ENCODE measurements around the gene ZNF552. TPM values are rescaled to one million over a fixed set of nuclear protein-coding genes. Genes with fewer than 3 reads are reported as not detected.
"Not testable (repeated sequence)": the region's sequence is repeated elsewhere in the genome, so short reads cannot be mapped to it uniquely, and the experiment has no call there.

The ZNF552 gene
- total RNA-seq, 1 donor from 2014 or later, result 9.2 TPM

DNA sequence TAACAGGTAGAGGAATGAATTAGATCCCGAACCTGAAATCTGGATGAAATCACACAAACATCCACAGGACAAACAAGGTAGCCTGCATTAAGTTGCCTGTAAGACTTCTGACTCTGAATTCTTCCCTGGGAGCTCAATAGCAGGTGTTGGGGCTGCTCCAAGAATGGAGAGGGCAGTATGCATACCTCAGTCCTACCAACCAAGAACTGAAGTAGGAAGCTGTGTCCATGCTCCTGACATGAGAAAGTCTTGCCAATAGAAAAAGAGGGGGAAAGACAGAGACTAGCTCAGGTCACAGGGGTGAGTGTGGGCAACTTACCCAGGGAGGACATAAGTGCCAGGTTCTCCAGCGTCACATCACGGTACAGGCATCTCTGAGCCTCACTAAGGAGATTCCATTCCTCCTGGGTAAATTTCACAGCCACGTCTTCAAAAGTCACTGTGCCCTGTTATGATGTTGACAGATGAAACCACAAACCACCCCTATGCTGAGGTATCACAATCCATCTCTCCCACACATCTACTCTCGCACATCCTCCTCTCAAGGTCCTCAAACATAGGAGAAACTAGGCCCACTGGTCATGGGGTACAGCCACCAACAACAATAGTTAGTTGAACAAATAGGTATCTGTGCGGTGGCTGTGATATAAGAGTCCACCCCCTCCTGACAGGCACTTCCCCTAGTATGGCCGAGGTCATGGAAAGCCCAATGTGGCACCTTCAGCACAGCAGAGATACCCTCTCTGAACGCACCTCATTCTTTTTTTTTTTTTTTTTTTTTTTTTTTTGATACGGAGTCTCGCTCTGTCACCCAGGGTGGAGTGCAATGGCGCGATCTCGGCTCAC is 1.5 kb downstream of the ZNF552 start:
- Mint-ChIP-seq H3K36me3 (ENCODE audit: low read depth) (peaks cover 38% of the 10 kb centered on the region), H3K4me3 (peak overlapping the region; percentile 96), H3K4me1 (peaks cover 35% of the 10 kb centered on the region), H3K27ac (peak overlapping the region; percentile 86)
- peak; percentile 59 for DNase-seq
- intact Hi-C loops (cut with micrococcal nuclease), result loop anchor here (10.0 kb wide), 2 partner anchors 238 to 372 kb away; partner anchors contain the start of genes ZNF274 and ZNF416
- not testable (repeated sequence) for H3K27me3 Mint-ChIP-seq, H3K9me3 Mint-ChIP-seq

DNA sequence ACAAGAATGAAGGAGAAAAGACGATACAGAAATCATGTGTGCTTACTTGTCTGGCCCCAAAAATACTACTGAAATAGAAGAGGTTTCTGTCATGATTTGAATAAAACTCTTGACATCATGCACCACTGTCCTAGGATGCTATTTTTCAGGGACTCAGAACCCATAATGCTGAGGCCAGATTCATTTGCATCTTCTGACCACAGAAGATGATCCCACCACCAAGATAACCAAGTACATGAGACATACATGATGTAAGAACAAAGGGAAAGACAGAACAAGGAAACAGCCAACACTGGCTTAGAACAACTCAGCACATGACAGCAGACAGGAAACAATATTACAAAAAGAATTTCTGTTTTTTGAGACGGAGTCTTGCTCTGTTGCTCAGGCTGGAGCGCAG is 2.5 kb downstream of the ZNF552 start:
- intact Hi-C loops (cut with micrococcal nuclease), result loop anchor here (10.0 kb wide), 2 partner anchors 237 to 373 kb away; partner anchors contain the start of genes ZNF274 and ZNF416
- Mint-ChIP-seq H3K27me3 (no peaks in the 10 kb centered on the region), H3K36me3 (ENCODE audit: low read depth) (peaks cover 46% of the 10 kb centered on the region), H3K9me3 (no peaks in the 10 kb centered on the region), H3K27ac (peak overlapping the region; percentile 86), H3K4me1 (peaks cover 33% of the 10 kb centered on the region), H3K4me3 (peak overlapping the region; percentile 96)
- no peak for DNase-seq

DNA sequence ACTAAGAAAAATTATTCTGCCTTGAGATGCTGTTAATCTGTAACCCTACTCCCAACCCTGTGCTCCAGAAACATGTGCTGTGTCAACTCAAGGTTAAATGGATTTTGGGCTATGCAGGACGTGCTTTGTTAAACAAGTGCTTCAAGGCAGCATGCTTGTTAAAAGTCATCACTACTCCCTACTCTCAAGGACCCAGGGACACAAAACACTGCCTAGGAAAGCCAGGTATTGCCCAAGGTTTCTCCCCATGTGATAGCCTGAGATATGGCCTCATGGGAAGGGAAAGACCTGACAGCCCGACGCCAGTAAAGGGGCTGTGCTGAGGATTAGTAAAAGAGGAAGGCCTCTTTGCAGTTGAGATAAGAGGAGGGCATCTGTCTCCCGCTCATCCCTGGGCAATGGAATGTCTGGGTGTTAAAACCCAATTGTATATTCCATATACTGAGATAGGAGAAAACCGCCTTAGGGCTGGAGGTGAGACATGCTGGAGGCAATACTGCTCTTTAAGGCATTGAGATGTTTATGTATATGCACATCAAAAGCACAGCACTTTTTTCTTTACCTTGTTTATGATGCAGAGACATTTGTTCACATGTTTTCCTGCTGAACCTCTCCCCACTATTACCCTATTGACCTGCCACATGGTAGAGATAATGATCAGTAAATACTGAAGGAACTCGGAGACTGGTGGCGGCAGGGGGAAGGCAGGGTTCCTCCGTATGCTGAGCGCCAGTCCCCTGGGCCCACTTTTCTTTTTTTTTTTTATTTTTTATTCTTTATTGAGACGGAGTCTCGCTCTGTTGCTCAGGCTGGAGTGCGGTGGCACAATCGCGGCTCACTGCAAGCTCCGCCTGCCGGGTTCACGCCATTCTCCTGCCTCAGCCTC is 4.1 kb downstream of the ZNF552 start:
- H3K27me3 Mint-ChIP-seq, H3K9me3 Mint-ChIP-seq, H3K27ac Mint-ChIP-seq, DNase-seq, H3K4me3 Mint-ChIP-seq: not testable (repeated sequence)
- Mint-ChIP-seq H3K4me1 (peaks cover 27% of the 10 kb centered on the region), H3K36me3 (ENCODE audit: low read depth) (peaks cover 57% of the 10 kb centered on the region)
- intact Hi-C loops (cut with micrococcal nuclease), result loop anchor here (10.0 kb wide), 2 partner anchors 236 to 374 kb away; partner anchors contain the start of genes ZNF274 and ZNF416

DNA sequence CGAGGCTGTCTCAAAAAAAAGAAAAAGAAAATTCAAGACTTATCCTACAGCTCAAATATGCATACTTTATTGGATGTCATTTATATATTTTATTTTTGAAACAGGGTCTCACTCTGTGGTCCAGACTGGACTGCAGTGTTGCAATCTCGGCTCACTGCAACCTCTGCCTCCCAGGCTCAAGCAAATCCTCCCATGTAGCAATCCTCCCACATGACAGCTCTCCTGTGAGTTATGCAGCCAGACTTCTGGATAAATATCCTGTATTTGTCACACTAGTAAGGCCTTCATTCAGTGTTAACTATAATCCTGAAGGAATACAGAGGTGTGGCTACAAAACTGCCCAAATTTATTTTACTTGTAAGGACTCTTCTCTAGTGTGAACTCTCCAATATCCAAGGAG is 7.2 kb downstream of the ZNF552 start:
- H3K36me3 Mint-ChIP-seq (ENCODE audit: low read depth), result peaks cover 66% of the 10 kb centered on the region
- no peak overlapping the region for H3K4me3 Mint-ChIP-seq
- intact Hi-C loops (cut with micrococcal nuclease), result no loop called here
- H3K9me3 Mint-ChIP-seq, result no peaks in the 10 kb centered on the region
- peaks cover 15% of the 10 kb centered on the region for H3K4me1 Mint-ChIP-seq
- H3K27ac Mint-ChIP-seq, result no peak overlapping the region
- no peak for DNase-seq
- H3K27me3 Mint-ChIP-seq, result no peaks in the 10 kb centered on the region

DNA sequence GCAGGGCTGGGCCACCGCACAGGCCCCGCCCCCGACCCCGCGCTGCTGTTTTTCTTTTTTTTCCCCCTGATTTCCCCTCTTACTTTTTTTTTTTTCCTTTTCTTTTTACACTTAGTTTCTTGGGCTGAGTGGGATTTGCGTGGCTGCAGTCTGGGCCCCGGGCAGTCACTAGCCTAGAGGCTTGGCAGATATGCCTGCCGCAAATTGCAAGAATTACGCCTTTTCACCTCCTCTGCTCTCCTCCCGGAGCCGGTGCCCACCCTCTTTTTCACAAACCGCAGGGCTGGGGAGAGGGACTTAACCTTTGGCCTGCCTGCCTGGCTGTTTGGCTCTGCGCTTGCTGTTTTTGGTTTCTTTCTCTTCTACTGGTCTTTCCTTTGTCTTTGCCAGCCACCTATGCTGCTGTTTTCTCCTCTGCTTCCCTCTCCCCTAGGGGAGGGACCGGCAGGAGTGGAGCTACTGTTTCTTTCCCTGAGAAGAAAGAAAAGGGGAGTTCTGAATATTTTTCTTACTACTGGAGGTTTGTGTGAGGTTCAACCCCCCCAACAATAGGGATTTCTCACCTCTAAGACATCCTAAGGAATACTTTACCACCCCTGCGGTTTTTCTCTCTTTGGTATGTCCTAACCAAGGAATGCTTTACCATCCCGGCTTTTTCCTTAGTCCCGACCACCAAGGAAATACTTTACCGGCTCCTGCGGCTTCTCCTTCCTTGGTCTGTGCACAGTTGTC is 11.0 kb downstream of the ZNF552 start:
- intact Hi-C loops (cut with micrococcal nuclease), result no loop called here
- no peak for DNase-seq
- Mint-ChIP-seq H3K36me3 (ENCODE audit: low read depth) (peaks cover 61% of the 10 kb centered on the region), H3K4me1 (peaks cover 12% of the 10 kb centered on the region), H3K9me3 (peaks cover 5% of the 10 kb centered on the region), H3K27me3 (no peaks in the 10 kb centered on the region), H3K27ac (no peak overlapping the region), H3K4me3 (peak overlapping the region; percentile 55)

DNA sequence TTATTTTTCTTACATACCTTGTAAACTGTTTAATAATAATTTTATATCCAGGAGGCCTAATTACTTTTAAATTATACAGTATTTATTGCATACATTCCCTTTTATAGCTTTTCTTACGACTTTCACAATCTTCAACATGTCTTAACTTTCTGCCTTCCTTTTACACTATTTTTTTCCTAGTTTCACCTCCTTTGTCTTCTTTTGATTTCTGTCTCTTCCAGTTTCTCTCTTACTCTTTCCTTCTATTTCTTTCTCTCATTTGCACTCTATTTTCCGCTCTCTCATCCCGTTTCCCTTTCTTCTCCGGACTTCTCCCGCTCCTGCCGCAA is 11.5 kb downstream of the ZNF552 start:
- Mint-ChIP-seq H3K27me3 (no peaks in the 10 kb centered on the region), H3K36me3 (ENCODE audit: low read depth) (peaks cover 60% of the 10 kb centered on the region), H3K9me3 (peaks cover 5% of the 10 kb centered on the region), H3K4me3 (peak overlapping the region; percentile 55), H3K27ac (no peak overlapping the region), H3K4me1 (peaks cover 12% of the 10 kb centered on the region)
- intact Hi-C loops (cut with micrococcal nuclease), result no loop called here
- no peak for DNase-seq

DNA sequence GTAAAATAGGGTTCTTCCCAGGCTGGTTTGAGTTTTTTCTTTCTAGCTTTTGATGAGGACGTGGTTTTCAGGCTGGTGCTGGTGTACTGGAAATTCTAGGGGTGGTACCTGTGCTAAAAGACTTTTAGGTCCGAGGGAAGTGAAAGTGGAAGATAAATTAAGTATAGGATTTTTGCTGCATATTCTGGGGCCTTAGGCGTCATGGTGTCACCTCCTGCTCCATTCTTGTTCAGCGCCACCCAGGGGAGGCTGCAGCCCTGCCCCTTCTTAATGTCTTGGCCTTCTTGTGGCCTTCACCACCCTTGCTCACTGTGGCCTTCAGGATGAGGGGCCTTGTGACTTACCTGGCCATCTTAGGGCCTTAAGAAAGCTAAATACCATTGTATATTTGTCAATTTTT is 12.4 kb downstream of the ZNF552 start:
- H3K27me3 Mint-ChIP-seq, result no peaks in the 10 kb centered on the region
- no peak overlapping the region for H3K4me3 Mint-ChIP-seq
- no peak overlapping the region for H3K27ac Mint-ChIP-seq
- peaks cover 54% of the 10 kb centered on the region for H3K36me3 Mint-ChIP-seq (ENCODE audit: low read depth)
- peaks cover 5% of the 10 kb centered on the region for H3K9me3 Mint-ChIP-seq
- intact Hi-C loops (cut with micrococcal nuclease), result no loop called here
- DNase-seq, result no peak
- peaks cover 12% of the 10 kb centered on the region for H3K4me1 Mint-ChIP-seq

- Mint-ChIP-seq H3K27me3 (no peaks in the 10 kb centered on the region), H3K9me3 (peaks cover 6% of the 10 kb centered on the region), H3K27ac (no peak overlapping the region), H3K4me1 (peaks cover 12% of the 10 kb centered on the region), H3K36me3 (ENCODE audit: low read depth) (peaks cover 56% of the 10 kb centered on the region), H3K4me3 (no peak overlapping the region)
- DNase-seq, result no peak
- intact Hi-C loops (cut with micrococcal nuclease), result no loop called here
These were observed 14.0 kb downstream of the ZNF552 start for GRCh38 chr19:57800696-57801095.

GRCh38 chr19:57796580-57796979 is 18.1 kb downstream of the ZNF552 start:
- H3K4me1 Mint-ChIP-seq; H3K4me3 Mint-ChIP-seq; DNase-seq; intact Hi-C loops (cut with micrococcal nuclease); H3K27ac Mint-ChIP-seq; H3K27me3 Mint-ChIP-seq: not testable (repeated sequence)
- peaks cover 69% of the 10 kb centered on the region for H3K36me3 Mint-ChIP-seq (ENCODE audit: low read depth)
- peaks cover 11% of the 10 kb centered on the region for H3K9me3 Mint-ChIP-seq

- no peak for DNase-seq
- Mint-ChIP-seq H3K27me3 (no peaks in the 10 kb centered on the region), H3K27ac (no peak overlapping the region), H3K9me3 (peaks cover 24% of the 10 kb centered on the region), H3K4me3 (no peak overlapping the region), H3K36me3 (ENCODE audit: low read depth) (peaks cover 76% of the 10 kb centered on the region), H3K4me1 (no peaks in the 10 kb centered on the region)
- intact Hi-C loops (cut with micrococcal nuclease), result no loop called here
These were observed 25.4 kb downstream of the ZNF552 start for GRCh38 chr19:57789288-57789687.

DNA sequence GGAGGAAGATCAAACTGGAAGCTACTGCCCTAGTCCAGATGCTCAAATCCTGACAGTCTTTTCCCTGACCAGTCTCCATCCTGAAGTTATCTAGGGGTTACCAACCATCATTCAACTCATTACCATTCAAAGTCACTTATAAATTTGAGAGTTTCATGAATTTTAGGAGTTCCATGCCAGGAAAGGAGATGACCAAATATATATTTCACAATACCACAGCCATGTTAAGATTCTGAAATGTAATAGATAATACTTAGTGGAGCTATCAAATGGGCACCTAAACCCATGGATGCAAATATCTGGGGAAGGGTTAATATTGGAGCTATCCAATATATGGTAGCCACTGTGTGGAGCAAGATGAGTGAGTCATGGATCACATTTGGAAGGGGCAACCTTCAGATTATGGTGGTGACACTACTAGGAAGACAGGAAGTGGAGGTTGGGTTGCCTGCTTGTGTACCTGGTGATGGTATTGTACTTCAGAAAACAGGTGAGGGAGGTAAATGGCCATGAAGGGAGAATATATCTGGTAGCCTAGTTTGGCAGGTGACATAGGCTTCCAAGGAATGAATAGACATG is 26.5 kb downstream of the ZNF552 start:
- H3K27me3 Mint-ChIP-seq, result no peaks in the 10 kb centered on the region

GRCh38 chr19:57786906-57787305 is 27.8 kb downstream of the ZNF552 start:
- no peaks in the 10 kb centered on the region for H3K27me3 Mint-ChIP-seq
- H3K9me3 Mint-ChIP-seq, result peaks cover 24% of the 10 kb centered on the region
- no peak overlapping the region for H3K27ac Mint-ChIP-seq
- H3K36me3 Mint-ChIP-seq (ENCODE audit: low read depth), result peaks cover 67% of the 10 kb centered on the region
- intact Hi-C loops (cut with micrococcal nuclease), result no loop called here
- no peak overlapping the region for H3K4me3 Mint-ChIP-seq
- no peaks in the 10 kb centered on the region for H3K4me1 Mint-ChIP-seq
- no peak for DNase-seq

More for the DNA sequence above, 26.5 kb downstream of the ZNF552 start:
- peaks cover 70% of the 10 kb centered on the region for H3K36me3 Mint-ChIP-seq (ENCODE audit: low read depth)
- no peak for DNase-seq
- H3K9me3 Mint-ChIP-seq, result peaks cover 24% of the 10 kb centered on the region
- intact Hi-C loops (cut with micrococcal nuclease), result no loop called here
- no peak overlapping the region for H3K27ac Mint-ChIP-seq
- no peaks in the 10 kb centered on the region for H3K4me1 Mint-ChIP-seq
- no peak overlapping the region for H3K4me3 Mint-ChIP-seq

DNA sequence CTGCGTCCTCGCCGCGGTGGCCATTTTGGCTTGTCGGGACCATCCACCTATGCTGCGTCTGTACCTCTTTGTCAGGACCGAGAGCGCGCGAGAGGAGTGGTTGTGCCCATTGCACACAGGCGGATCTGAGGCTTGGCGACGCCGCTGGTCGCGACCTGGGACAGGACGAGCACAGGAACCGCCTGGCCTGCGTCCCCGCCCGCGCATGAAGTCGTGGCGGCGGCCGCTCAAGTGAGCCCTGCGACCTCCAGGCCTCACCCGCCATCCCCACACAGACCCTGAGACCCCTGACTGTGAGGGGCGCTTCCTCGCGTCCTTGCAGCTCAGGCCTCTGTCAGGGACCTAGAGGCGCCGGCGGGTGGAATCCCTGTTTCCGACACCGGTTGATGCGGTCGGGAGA is 28.4 kb downstream of the ZNF552 start:
- Mint-ChIP-seq H3K27me3 (no peaks in the 10 kb centered on the region), H3K4me1 (no peaks in the 10 kb centered on the region), H3K27ac (no peak overlapping the region), H3K36me3 (ENCODE audit: low read depth) (peaks cover 66% of the 10 kb centered on the region), H3K4me3 (no peak overlapping the region), H3K9me3 (peaks cover 25% of the 10 kb centered on the region)
- intact Hi-C loops (cut with micrococcal nuclease), result no loop called here
- DNase-seq, result no peak

Measured in activated CD4-positive, alpha-beta T cell treated with anti-CD3 and anti-CD28 coated beads, Interleukin-2, amount 10 ng/mL, durations not matched to agents 24 days and 14 days (primary cell).